Activated CD4-positive, alpha-beta T cell treated with anti-CD3 and anti-CD28 coated beads, Interleukin-2, amount 10 ng/mL, durations not matched to agents 7 days and 5 days (primary cell): ENCODE results near the gene CLGN. TPM values are rescaled to one million over a fixed set of nuclear protein-coding genes. Genes with fewer than 3 reads are reported as not detected.

ENCODE experiments used
- CTCF ChIA-PET: fragments of 350-600 bp; sonication (Branson Sonifier 250); formaldehyde crosslinking; loops from one replicate; lab custom pipeline; 2021; ENCODE audit warnings: antibody characterized with exemption; lab: Charles Lee
- POLR2A ChIA-PET: fragments of 350-600 bp; sonication (Branson Sonifier 250); formaldehyde crosslinking; loops from one replicate; lab custom pipeline; 2021; ENCODE audit warnings: antibody characterized with exemption; lab: Charles Lee
- DNase-seq: peaks from one replicate; pipeline ENCODE4 v3.0.0-alpha.2; 2020
- H3K27ac Mint-ChIP-seq: one replicate; pipeline ENCODE4 v1.8.0; 2021; ENCODE audit warnings: mild to moderate bottlenecking, moderate library complexity, mixed read lengths
- H3K27me3 Mint-ChIP-seq: one replicate; pipeline ENCODE4 v1.8.0; 2021; ENCODE audit warnings: mixed read lengths
- H3K36me3 Mint-ChIP-seq: one replicate; pipeline ENCODE4 v1.8.0; 2021; ENCODE audit warnings: low read depth, mixed read lengths
- H3K4me1 Mint-ChIP-seq: one replicate; pipeline ENCODE4 v1.8.0; 2021; ENCODE audit warnings: mixed read lengths
- H3K4me3 Mint-ChIP-seq: one replicate; pipeline ENCODE4 v1.8.0; 2021; ENCODE audit warnings: mild to moderate bottlenecking, moderate library complexity, mixed read lengths
- H3K9me3 Mint-ChIP-seq: one replicate; pipeline ENCODE4 v1.8.0; 2021; ENCODE audit warnings: mixed read lengths
- total RNA-seq, 2 experiments: library from RNA; stranded (reverse); gene quantifications; one replicate each; pipeline ENCODE4 v1.2.3, GENCODE V29; 2021

The CLGN gene
- total RNA-seq, 2 experiments from 2014 or later = 0.21 TPM; not detected in 1

- Mint-ChIP-seq H3K9me3 (no peaks in the 10 kb centered on the region), H3K27ac (no peak overlapping the region), H3K4me3 (no peak overlapping the region), H3K36me3 (no peaks in the 10 kb centered on the region), H3K4me1 (no peaks in the 10 kb centered on the region), H3K27me3 (peaks cover 21% of the 10 kb centered on the region)
- POLR2A ChIA-PET = no interaction called here
- DNase-seq = no peak
- CTCF ChIA-PET = no interaction called here
Measured at GRCh38 chr4:140346136-140346535, 81.3 kb downstream of the CLGN start.

GRCh38 chr4:140344621-140345020 is 82.8 kb downstream of the CLGN start:
- ChIA-PET CTCF (no interaction called here), POLR2A (no interaction called here)
- DNase-seq = no peak
- H3K27me3 Mint-ChIP-seq = peaks cover 22% of the 10 kb centered on the region
- H3K27ac Mint-ChIP-seq = no peak overlapping the region
- H3K9me3 Mint-ChIP-seq = no peaks in the 10 kb centered on the region
- no peaks in the 10 kb centered on the region for H3K4me1 Mint-ChIP-seq
- H3K4me3 Mint-ChIP-seq = no peak overlapping the region
- no peaks in the 10 kb centered on the region for H3K36me3 Mint-ChIP-seq

- DNase-seq = no peak
- POLR2A ChIA-PET = no interaction called here
- H3K27me3 Mint-ChIP-seq = peaks cover 19% of the 10 kb centered on the region
- no peak overlapping the region for H3K27ac Mint-ChIP-seq
- CTCF ChIA-PET = interaction anchor here (0.8 kb wide), 1 partner anchor 12 kb away, joined by 4 read pairs; no protein-coding TSS in a partner anchor
- no peaks in the 10 kb centered on the region for H3K36me3 Mint-ChIP-seq
- H3K4me1 Mint-ChIP-seq = no peaks in the 10 kb centered on the region
- H3K9me3 Mint-ChIP-seq = no peaks in the 10 kb centered on the region
- no peak overlapping the region for H3K4me3 Mint-ChIP-seq
Measured at GRCh38 chr4:140344101-140344500, 83.3 kb downstream of the CLGN start.

- peaks cover 19% of the 10 kb centered on the region for H3K27me3 Mint-ChIP-seq
- no peak overlapping the region for H3K27ac Mint-ChIP-seq
- ChIA-PET POLR2A (no interaction called here), CTCF (no interaction called here)
- H3K36me3 Mint-ChIP-seq = no peaks in the 10 kb centered on the region
- H3K9me3 Mint-ChIP-seq = no peaks in the 10 kb centered on the region
- DNase-seq = no peak
- no peak overlapping the region for H3K4me3 Mint-ChIP-seq
- no peaks in the 10 kb centered on the region for H3K4me1 Mint-ChIP-seq
Measured at GRCh38 chr4:140343303-140343702, 84.1 kb downstream of the CLGN start.

- Mint-ChIP-seq H3K36me3 (no peaks in the 10 kb centered on the region), H3K9me3 (no peaks in the 10 kb centered on the region), H3K27ac (no peak overlapping the region), H3K4me1 (no peaks in the 10 kb centered on the region), H3K27me3 (peaks cover 21% of the 10 kb centered on the region), H3K4me3 (no peak overlapping the region)
- POLR2A ChIA-PET = no interaction called here
- no peak for DNase-seq
- CTCF ChIA-PET = no interaction called here
Measured at GRCh38 chr4:140342620-140343019, 84.8 kb downstream of the CLGN start.

Other genes starting within 250 kb of the CLGN start
- gene SCOC, start 54.0 kb downstream of the CLGN start, total RNA-seq = 10 to 100 TPM; 20.9 to 22.2 TPM
- gene MGAT4D, start 70.6 kb upstream of the CLGN start, total RNA-seq = not detected
- 10 to 100 TPM; 16.8 to 17.4 TPM for gene ELMOD2, start 96.5 kb upstream of the CLGN start, total RNA-seq
- gene UCP1, start 141.3 kb upstream of the CLGN start, total RNA-seq = not detected